HG02759 (cell line): Measurements from ENCODE around the gene DHX35.
A peak's percentile ranks its signal among the peaks of the same experiment; 100 is the strongest.

Experiments used
- ATAC-seq: cut with Tn5 transposase; IDR thresholded peaks from one replicate; pipeline ENCODE4 v1.9.1; 2021; ENCODE audit warnings: mild to moderate bottlenecking, moderate library complexity; ENCODE audit not compliant: unreplicated experiment

The DHX35 gene, protein sequence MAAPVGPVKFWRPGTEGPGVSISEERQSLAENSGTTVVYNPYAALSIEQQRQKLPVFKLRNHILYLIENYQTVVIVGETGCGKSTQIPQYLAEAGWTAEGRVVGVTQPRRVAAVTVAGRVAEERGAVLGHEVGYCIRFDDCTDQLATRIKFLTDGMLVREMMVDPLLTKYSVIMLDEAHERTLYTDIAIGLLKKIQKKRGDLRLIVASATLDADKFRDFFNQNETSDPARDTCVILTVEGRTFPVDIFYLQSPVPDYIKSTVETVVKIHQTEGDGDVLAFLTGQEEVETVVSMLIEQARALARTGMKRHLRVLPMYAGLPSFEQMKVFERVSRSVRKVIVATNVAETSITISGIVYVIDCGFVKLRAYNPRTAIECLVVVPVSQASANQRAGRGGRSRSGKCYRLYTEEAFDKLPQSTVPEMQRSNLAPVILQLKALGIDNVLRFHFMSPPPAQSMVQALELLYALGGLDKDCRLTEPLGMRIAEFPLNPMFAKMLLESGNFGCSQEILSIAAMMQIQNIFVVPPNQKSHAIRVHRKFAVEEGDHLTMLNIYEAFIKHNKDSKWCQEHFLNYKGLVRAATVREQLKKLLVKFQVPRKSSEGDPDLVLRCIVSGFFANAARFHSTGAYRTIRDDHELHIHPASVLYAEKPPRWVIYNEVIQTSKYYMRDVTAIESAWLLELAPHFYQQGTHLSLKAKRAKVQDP

GRCh38 chr20:38962044-38962927, at the start of gene DHX35:
TSS of gene DHX35 (plus strand) at chr20:38962344. CDS start at chr20:38962368, 24 bp downstream.
- peak; percentile 95 for ATAC-seq

DNA sequence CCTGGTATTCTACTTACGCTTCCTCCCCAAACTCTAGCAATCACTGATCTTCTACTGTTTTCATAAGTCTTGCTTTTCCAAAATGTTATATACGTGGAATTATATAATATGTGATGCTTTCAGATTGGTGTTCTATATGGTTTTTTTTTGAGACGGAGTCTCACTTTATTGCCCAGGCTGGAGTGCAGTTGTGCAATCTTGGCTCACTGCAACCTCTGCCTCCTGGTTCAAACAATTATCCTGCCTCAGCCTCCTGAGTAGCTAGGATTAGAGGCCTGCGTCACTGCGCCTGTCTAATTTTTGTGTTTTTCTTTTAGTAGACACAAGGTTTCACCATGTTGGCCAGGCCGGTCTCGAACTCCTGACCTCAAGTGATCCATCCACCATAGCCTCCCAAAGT, 46.8 kb upstream of the DHX35 start:
- no peak for ATAC-seq

GRCh38 chr20:38917657-38918056, 44.5 kb upstream of the DHX35 start:
- ATAC-seq = no peak

DNA sequence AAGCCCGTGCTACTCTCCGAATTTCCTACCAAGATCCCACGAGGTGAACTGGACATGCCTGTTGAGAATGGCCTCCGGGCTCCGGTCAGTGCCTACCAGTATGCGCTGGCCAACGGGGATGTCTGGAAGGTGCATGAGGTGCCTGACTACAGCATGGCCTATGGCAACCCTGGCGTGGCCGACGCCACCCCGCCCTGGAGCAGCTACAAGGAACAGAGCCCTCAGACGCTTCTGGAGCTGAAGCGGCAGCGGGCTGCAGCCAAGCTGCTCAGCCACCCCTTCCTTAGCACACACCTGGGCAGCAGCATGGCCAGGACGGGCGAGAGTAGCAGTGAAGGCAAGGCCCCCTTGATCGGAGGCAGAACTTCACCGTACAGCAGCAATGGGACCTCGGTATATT, 44.0 kb upstream of the DHX35 start:
- ATAC-seq = no peak

DNA sequence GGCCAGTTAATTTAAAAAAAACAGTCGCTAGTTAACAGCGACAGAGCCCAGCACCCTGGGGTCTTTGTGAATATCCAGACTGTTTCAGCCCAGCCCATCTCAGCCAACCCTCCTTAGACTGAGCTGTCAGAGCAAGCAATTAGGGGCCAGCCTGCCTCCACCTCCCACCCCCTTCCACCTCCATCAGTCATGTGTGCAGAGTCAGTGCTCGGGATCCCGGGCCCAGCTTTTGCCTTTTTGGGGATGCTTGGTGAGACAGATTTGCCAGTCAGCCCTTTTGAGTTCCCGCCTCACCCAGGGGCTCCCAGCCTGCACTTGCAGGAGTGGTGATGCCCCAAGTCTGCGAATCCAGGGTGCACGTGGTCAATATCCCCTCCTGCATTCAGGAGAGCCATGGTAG, 42.5 kb upstream of the DHX35 start:
- no peak for ATAC-seq

DNA sequence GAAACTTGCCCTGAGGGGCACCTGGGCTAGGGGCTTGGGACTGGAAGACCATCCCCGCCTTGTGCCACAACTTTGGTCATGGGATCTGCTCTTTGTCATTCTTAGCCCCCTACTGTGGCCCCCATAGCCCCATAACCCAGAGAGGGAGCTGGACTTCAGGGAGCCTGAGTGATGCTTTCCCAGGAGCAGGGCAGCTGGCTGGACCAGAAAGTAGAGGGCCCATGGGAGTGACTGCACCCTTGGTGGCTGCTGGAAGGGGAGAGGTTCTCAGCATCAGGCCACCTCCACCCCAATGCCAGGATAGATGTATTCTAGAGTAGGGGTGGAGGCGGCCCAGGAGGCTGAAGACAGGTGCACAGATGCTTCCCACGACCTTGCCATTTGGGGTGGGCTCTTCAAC, 41.7 kb upstream of the DHX35 start:
- ATAC-seq = no peak

- ATAC-seq = no peak
These were observed 41.3 kb upstream of the DHX35 start for GRCh38 chr20:38920851-38921250.

- ATAC-seq = no peak
These were observed 37.4 kb upstream of the DHX35 start for GRCh38 chr20:38924718-38925117.

DNA sequence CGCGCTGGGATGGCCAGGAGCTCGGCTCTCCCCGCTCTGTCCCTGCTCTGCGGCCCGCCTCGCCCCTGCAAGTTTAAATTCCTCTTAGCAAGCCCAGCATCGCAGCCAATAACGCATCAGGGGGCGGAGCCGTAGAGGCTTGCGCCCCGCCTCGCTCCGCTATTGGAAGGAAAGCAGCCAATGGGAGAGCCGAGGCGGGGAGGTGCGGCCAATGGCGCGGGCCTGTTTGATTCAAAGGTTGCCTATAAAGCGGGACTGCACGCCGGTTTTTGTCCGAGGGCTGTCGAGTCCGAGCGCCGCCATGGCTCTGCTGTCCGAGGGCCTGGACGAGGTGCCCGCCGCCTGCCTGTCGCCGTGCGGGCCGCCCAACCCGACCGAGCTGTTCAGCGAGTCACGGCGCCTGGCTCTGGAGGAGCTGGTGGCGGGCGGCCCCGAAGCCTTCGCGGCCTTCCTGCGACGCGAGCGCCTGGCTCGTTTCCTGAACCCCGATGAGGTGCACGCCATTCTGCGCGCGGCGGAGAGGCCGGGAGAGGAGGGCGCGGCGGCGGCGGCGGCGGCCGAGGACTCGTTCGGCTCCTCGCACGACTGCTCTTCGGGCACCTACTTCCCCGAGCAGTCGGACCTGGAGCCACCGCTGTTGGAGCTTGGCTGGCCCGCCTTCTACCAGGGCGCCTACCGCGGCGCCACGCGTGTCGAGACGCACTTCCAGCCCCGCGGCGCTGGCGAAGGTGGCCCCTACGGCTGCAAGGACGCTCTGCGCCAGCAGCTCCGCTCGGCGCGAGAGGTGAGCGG, 35.8 kb upstream of the DHX35 start, which contains the start of gene FAM83D:
Gene FAM83D (plus strand): TSS at position 276 of the 792 bp plus-strand sequence. CDS start 26 bp downstream, at position 302.
- peak; percentile 95 for ATAC-seq

DNA sequence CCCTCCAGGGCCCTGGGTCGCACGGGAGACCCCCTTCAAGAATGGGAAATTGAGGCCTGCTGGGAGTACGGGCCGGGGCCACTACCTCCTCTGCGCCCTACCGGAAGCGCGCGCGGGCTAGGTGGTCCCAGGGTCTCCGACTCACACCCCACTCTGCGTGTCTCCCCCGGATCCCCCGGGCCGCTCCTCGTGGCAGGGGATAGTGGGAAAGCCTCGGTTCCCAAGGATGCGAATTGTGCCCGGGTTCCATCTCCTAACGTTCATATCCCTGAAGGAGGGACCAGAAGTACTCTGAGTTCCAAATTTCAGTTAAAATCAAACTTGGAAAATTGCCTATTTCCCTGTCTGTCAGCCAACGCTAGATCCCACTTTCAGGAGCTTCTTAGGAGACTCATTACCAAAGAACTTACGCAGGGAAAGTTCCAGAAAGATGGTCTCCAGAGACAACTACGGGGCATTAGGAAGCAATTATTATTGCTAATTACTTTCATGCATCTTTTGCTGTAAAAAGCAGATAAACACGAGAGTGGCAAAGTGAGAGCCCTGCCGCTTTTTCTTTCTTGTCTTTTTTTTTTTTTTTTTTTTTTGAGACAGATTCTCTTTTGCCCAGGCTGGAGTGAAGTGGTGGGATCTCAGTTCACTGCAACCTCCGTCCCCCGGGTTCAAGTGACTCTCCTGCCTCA, 35.1 kb upstream of the DHX35 start:
- ATAC-seq = peak; percentile 1

DNA sequence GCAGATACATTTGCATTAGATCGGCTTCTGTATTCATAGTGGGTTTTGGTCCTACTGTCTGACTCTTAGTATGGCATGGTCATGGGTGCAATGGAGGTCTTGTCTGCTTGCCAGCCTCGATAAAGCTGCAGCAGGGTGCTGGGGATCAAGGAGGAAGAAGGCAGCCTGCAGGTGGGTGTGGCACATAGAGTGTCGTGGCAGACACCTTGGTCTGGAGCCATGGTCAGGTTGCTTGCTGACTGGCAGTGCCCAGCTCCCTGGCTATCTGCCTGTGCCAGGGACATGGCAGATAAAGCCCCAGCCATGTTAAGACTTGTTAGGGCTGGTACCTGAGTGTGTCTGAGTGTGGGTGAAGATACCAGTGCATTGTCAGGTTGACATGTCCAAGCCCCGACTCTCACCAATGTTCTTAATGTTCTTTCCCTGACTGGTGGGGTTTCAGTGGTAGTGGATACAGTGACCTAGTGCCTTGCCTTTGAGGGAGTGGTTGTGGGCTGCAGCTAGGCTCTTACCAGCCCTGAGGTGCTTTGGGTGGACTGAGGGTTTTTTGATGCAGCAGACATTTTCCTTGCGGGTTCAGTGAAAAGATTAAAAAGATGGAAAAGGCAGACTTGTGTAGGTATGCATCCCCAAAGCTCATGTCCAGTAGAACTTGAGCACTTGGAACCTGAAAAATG, 34.1 kb upstream of the DHX35 start:
- ATAC-seq = no peak

DNA sequence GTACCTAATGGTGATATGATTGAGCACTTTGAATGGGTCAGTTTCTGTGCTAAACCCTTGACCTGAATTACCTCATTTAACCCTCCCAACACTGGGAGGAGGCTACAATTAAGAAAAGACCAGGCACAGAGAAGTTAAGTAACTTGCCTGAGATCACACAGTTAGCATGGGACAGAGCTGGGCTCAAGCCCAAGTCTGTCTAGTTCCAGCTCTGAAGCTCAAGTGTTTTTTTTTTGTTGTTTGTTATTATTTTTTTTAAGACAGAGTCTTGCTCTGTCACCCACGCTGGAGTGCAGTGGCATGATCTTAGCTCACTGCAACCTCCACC, 31.9 kb upstream of the DHX35 start:
- no peak for ATAC-seq

GRCh38 chr20:38931984-38932383, 30.2 kb upstream of the DHX35 start:
- ATAC-seq = no peak

- no peak for ATAC-seq
These were observed 29.6 kb upstream of the DHX35 start for GRCh38 chr20:38932457-38933120.

- ATAC-seq = no peak
These were observed 27.6 kb upstream of the DHX35 start for GRCh38 chr20:38934530-38934929.

DNA sequence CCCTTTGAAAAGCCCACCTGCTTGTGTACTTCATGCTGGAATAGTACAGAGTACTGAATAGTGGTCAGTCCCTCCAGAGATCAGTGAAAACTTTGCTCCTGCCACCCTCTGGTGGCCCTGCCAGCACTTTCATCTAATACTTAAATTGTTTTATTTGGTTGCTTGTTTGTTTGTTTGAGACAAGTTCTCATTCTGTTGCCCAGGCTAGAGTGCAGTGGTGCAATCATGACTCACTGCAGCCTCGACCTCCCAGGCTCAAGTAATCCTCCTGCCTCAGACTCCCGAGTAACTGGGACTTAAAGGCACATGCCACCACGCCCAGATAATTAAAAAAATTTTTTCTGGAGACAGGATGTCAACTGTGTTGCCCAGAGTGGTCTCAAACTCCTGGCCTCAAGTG, 26.9 kb upstream of the DHX35 start:
- no peak for ATAC-seq

DNA sequence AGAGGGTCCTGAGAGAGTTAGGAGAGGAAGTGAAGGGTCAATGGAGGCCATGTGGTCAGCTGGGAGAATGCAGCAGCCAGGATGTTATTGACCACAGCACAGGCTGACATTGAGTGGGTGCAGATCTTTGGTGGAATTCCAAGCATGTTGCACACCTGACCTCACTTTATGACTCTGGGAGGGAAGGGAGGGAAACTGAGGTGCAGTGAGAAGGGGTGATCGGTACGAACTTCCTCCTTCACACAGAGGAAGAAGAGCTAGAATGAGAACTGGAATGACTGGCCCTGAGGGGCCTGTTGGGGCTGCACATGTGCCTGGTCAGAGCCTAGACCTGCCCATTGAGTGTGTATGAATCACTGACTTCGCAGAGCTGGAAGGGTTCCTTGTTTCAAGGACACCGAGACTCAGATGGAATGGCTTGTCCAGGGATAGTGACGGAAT, 26.2 kb upstream of the DHX35 start:
- ATAC-seq = no peak

DNA sequence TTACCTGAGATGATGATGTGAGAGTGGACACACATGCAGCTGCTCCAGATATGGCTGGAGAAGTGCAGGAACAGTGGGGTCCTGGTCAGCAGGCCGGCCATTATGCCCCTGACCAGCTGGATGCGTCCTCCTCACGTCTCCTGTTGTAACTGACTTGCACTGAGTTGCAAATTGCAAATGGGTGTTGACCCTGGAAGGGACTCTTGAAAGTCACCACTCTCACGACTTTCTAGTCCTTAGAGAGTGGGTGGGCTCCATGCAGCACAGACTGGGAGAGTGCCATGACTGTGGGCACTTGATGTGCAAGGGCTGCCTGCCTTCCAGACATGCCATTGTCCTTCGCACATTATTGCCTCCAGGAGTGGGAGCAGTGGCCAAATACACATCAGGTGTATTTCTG, 25.1 kb upstream of the DHX35 start:
- no peak for ATAC-seq

GRCh38 chr20:38937978-38938473, 24.1 kb upstream of the DHX35 start:
- no peak for ATAC-seq
